Mesenchymal stem cell (in vitro differentiated cells and primary cell): ENCODE results near the gene WWOX.

Source experiments
- DNase-seq: peaks from one replicate; pipeline ENCODE4 v3.0.0-alpha.2; 2013
- H2AFZ ChIP-seq: one replicate; pipeline ENCODE4 v1.6.1; 2013; ENCODE audit warnings: low read depth, mild to moderate bottlenecking, control low read depth, inconsistent platforms, low read length, moderate library complexity
- H2AK5ac ChIP-seq: 2 replicates; pipeline ENCODE4 v1.6.1; 2013; ENCODE audit warnings: low read length, moderate library complexity, mild to moderate bottlenecking, inconsistent platforms; ENCODE audit not compliant: severe bottlenecking
- H2BK120ac ChIP-seq: one replicate; pipeline ENCODE4 v1.6.1; 2013; ENCODE audit warnings: low read depth, mild to moderate bottlenecking, inconsistent platforms, low read length, moderate library complexity
- H2BK12ac ChIP-seq, 2 experiments: one replicate each; pipeline ENCODE4 v1.6.1; 2013; ENCODE audit warnings: inconsistent platforms in 2 of 2, low read length in 2 of 2, mild to moderate bottlenecking in 2 of 2, moderate library complexity in 2 of 2, control low read depth in 1 of 2
- H2BK15ac ChIP-seq: one replicate; pipeline ENCODE4 v1.6.1; 2013; ENCODE audit warnings: mild to moderate bottlenecking, low read depth, inconsistent platforms; ENCODE audit not compliant: poor library complexity, severe bottlenecking
- H2BK5ac ChIP-seq: 2 replicates; pipeline ENCODE4 v1.6.1; 2013; ENCODE audit warnings: low read depth, mild to moderate bottlenecking, low read length, control low read depth, inconsistent platforms; ENCODE audit not compliant: poor library complexity, severe bottlenecking
- H3K14ac ChIP-seq, 2 experiments: one replicate each; pipeline ENCODE4 v1.6.1; 2013; ENCODE audit warnings: inconsistent platforms in 2 of 2, low read length in 2 of 2, control low read depth in 1 of 2, mild to moderate bottlenecking in 1 of 2, moderate library complexity in 1 of 2
- H3K18ac ChIP-seq, 2 experiments: one replicate each; pipeline ENCODE4 v1.6.1; 2013; ENCODE audit warnings: inconsistent platforms in 2 of 2, low read length in 2 of 2, control low read depth in 1 of 2, low read depth in 1 of 2, mild to moderate bottlenecking in 1 of 2
- H3K23ac ChIP-seq, 2 experiments: one replicate each; pipeline ENCODE4 v1.6.1; 2013; ENCODE audit warnings: inconsistent platforms in 2 of 2, low read length in 2 of 2, mild to moderate bottlenecking in 2 of 2, moderate library complexity in 2 of 2, control low read depth in 1 of 2
- H3K27ac ChIP-seq: 2 replicates; pipeline ENCODE4 v1.5.1; 2013; ENCODE audit warnings: mild to moderate bottlenecking, moderate library complexity, low read length, control low read depth, inconsistent platforms; ENCODE audit not compliant: poor library complexity, severe bottlenecking
- H3K27me3 ChIP-seq, 2 experiments: 2 replicates each; pipeline versions ENCODE4 v1.6.1 to v1.7.0; 2013; ENCODE audit warnings: low read length in 2 of 2, mild to moderate bottlenecking in 2 of 2, moderate library complexity in 2 of 2, control low read depth in 1 of 2, inconsistent platforms in 1 of 2; ENCODE audit not compliant: control insufficient read depth in 1 of 2, insufficient read depth in 1 of 2
- H3K36me3 ChIP-seq, 2 experiments: 2 replicates each; pipeline versions ENCODE4 v1.6.1 to v1.7.0; 2013; ENCODE audit warnings: low read length in 2 of 2, control low read depth in 1 of 2, inconsistent platforms in 1 of 2, low read depth in 1 of 2, mild to moderate bottlenecking in 1 of 2; ENCODE audit not compliant: insufficient read depth in 2 of 2, control insufficient read depth in 1 of 2
- H3K4ac ChIP-seq, 2 experiments: one replicate each; pipeline ENCODE4 v1.6.1; 2013; ENCODE audit warnings: inconsistent platforms in 2 of 2, low read length in 2 of 2, mild to moderate bottlenecking in 2 of 2, moderate library complexity in 2 of 2, control low read depth in 1 of 2, low read depth in 1 of 2
- H3K4me1 ChIP-seq: 2 replicates; pipeline ENCODE4 v1.6.1; 2013; ENCODE audit warnings: low read depth, low read length, control low read depth; ENCODE audit not compliant: control insufficient read depth, insufficient read depth
- H3K4me2 ChIP-seq: 2 replicates; pipeline ENCODE4 v1.6.1; 2013; ENCODE audit warnings: low read length, mild to moderate bottlenecking, inconsistent platforms; ENCODE audit not compliant: poor library complexity, severe bottlenecking
- H3K4me3 ChIP-seq, 2 experiments: 2 replicates each; pipeline versions ENCODE4 v1.5.1 to v1.7.0; 2013; ENCODE audit warnings: low read length in 2 of 2, mild to moderate bottlenecking in 2 of 2, control low read depth in 1 of 2, low read depth in 1 of 2; ENCODE audit not compliant: insufficient read depth in 1 of 2
- H3K79me1 ChIP-seq: replicated peaks from 2 replicates; pipeline ENCODE4 v1.6.1; 2013; ENCODE audit warnings: mild to moderate bottlenecking, control low read depth, low read length, inconsistent platforms; ENCODE audit not compliant: poor library complexity, severe bottlenecking
- H3K9ac ChIP-seq: 2 replicates; pipeline ENCODE4 v1.7.0; 2013; ENCODE audit warnings: mild to moderate bottlenecking, low read length, moderate library complexity
- H3K9me3 ChIP-seq: 2 replicates; pipeline ENCODE4 v1.7.0; 2013; ENCODE audit warnings: mild to moderate bottlenecking, low read length; ENCODE audit not compliant: control insufficient read depth
- H4K8ac ChIP-seq: one replicate; pipeline ENCODE4 v1.6.1; 2013; ENCODE audit warnings: inconsistent platforms, mild to moderate bottlenecking, low read length, moderate library complexity
- H4K91ac ChIP-seq: one replicate; pipeline ENCODE4 v1.6.1; 2013; ENCODE audit warnings: mild to moderate bottlenecking, low read length, inconsistent platforms
- WGBS: methylation state at CpG from one replicate; pipeline ENCODE4 v1.1.7; 2013; ENCODE audit warnings: mixed read lengths; 5-methylcytosine and 5-hydroxymethylcytosine counted together

Gene WWOX

DNA sequence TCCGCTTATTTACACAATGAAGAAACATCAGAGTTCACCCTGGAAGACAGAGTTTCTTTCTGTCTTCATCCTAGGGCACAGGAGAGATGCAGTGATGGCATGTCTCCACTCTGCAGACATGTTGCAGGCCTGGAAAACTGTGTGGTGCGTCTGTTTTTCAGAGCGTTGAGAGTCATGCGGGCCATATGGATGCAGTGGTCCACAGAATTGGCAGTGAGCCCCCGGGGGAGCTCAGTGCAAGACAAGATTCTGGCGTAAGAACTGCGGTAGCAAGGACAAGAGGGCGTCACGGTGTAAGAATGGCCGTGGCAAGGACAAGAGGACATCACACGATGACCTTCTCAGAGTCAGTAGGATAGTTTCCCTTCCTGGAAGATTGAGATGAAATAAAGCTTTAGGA lies 847.1 kb downstream of the WWOX start:
- H3K79me1 ChIP-seq: no peaks in the 10 kb centered on the region
- H2BK120ac ChIP-seq: no peak overlapping the region
- no peak overlapping the region for H3K4me3 ChIP-seq
- no peak overlapping the region for H3K14ac ChIP-seq
- H3K9ac ChIP-seq: no peak overlapping the region
- no peak overlapping the region for H3K18ac ChIP-seq
- no peak for DNase-seq
- no peak overlapping the region for H3K27ac ChIP-seq
- no peaks in the 10 kb centered on the region for H3K36me3 ChIP-seq
- no peak overlapping the region for H2AFZ ChIP-seq
- no peak overlapping the region for H3K4me2 ChIP-seq
- H3K23ac ChIP-seq: no peak overlapping the region
- H2AK5ac ChIP-seq: no peak overlapping the region
- no peaks in the 10 kb centered on the region for H3K27me3 ChIP-seq
- no peak overlapping the region for H4K8ac ChIP-seq
- H3K4ac ChIP-seq: no peak overlapping the region
- H3K9me3 ChIP-seq: peaks cover 4% of the 10 kb centered on the region
- 91% methylated on average over 11 of the region's 11 CpGs for WGBS
- H2BK5ac ChIP-seq: no peak overlapping the region
- H3K4me1 ChIP-seq: no peaks in the 10 kb centered on the region
- H4K91ac ChIP-seq: no peak overlapping the region
- H2BK15ac ChIP-seq: no peak overlapping the region
- H2BK12ac ChIP-seq: no peak overlapping the region

- Histone ChIP-seq H2BK15ac (no peak overlapping the region), H3K23ac (no peak overlapping the region), H3K79me1 (no peaks in the 10 kb centered on the region), H3K4me1 (no peaks in the 10 kb centered on the region), H2AK5ac (no peak overlapping the region), H3K14ac (no peak overlapping the region), H3K27me3 (no peaks in the 10 kb centered on the region), H3K9me3 (peaks cover 4% of the 10 kb centered on the region), H3K36me3 (no peaks in the 10 kb centered on the region), H4K91ac (no peak overlapping the region), H3K4me2 (no peak overlapping the region), H3K4ac (no peak overlapping the region), H3K27ac (no peak overlapping the region), H3K18ac (no peak overlapping the region), H4K8ac (no peak overlapping the region), H2BK5ac (no peak overlapping the region), H2AFZ (no peak overlapping the region), H3K9ac (no peak overlapping the region), H2BK120ac (no peak overlapping the region), H3K4me3 (no peak overlapping the region), H2BK12ac (no peak overlapping the region)
- no CpG with 5 or more reads among the region's 3 CpGs for WGBS
- no peak for DNase-seq
Measured at GRCh38 chr16:78950768-78951167, 851.3 kb downstream of the WWOX start.

DNA sequence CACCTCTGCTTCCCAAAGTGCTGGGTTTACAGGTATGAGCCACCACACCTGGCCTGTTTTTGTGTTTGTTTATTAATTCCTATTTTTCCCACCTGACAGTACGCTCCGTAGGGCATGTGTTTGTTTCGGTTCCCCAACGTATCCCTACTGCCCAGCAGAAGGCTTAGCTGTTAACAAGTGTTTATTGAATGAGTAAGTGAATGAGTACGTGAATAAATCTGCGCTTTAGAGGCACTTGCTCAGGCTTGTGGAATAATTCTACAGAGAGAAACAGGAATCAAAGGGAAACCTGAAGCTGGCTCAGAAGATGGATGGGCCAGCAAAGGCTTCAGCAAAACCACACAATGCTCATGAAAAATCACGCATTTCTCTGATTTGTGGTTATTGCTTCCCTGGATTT lies 853.2 kb downstream of the WWOX start:
- Histone ChIP-seq H2AFZ (no peak overlapping the region), H3K9ac (no peak overlapping the region), H3K27ac (no peak overlapping the region), H2BK120ac (no peak overlapping the region), H3K18ac (no peak overlapping the region), H3K36me3 (no peaks in the 10 kb centered on the region), H3K9me3 (peaks cover 4% of the 10 kb centered on the region), H2BK12ac (no peak overlapping the region), H3K79me1 (no peaks in the 10 kb centered on the region), H2BK15ac (no peak overlapping the region), H3K4me1 (no peaks in the 10 kb centered on the region), H2BK5ac (no peak overlapping the region), H3K27me3 (no peaks in the 10 kb centered on the region), H3K4me3 (no peak overlapping the region), H3K4me2 (no peak overlapping the region), H4K8ac (no peak overlapping the region), H3K4ac (no peak overlapping the region), H4K91ac (no peak overlapping the region), H3K14ac (no peak overlapping the region), H3K23ac (no peak overlapping the region), H2AK5ac (no peak overlapping the region)
- WGBS: 91% methylated on average over 7 of the region's 7 CpGs
- DNase-seq: no peak

- 81% methylated on average over 8 of the region's 8 CpGs for WGBS
- Histone ChIP-seq H3K14ac (no peak overlapping the region), H3K27ac (no peak overlapping the region), H3K4ac (no peak overlapping the region), H2BK15ac (no peak overlapping the region), H3K18ac (no peak overlapping the region), H2AK5ac (no peak overlapping the region), H3K9ac (no peak overlapping the region), H2BK5ac (no peak overlapping the region), H3K4me3 (no peak overlapping the region), H2BK12ac (no peak overlapping the region), H3K23ac (no peak overlapping the region), H2BK120ac (no peak overlapping the region), H2AFZ (no peak overlapping the region), H4K91ac (no peak overlapping the region), H3K4me2 (no peak overlapping the region), H3K27me3 (no peaks in the 10 kb centered on the region), H3K36me3 (no peaks in the 10 kb centered on the region), H4K8ac (no peak overlapping the region), H3K9me3 (peaks cover 4% of the 10 kb centered on the region), H3K79me1 (no peaks in the 10 kb centered on the region), H3K4me1 (no peaks in the 10 kb centered on the region)
- no peak for DNase-seq
Measured at GRCh38 chr16:78953526-78953925, 854.1 kb downstream of the WWOX start.
